ENCODE results near the gene CD6.

The CD6 gene

DNA sequence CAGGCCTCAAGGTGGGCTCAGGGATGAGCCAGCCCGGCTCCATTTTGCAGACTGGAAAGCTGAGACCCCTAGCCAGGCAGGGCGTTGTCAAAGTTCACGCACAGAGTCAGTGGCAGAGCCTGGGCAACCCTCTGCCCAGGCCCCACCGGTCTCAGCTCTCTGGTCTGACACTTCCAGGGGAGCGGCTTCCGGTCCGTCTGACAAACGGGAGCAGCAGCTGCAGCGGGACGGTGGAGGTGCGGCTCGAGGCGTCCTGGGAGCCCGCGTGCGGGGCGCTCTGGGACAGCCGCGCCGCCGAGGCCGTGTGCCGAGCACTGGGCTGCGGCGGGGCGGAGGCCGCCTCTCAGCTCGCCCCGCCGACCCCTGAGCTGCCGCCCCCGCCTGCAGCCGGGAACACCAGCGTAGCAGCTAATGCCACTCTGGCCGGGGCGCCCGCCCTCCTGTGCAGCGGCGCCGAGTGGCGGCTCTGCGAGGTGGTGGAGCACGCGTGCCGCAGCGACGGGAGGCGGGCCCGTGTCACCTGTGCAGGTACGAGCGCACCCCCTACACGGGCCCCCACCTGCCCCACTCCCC is 36.0 kb downstream of the CD6 start:
- Histone ChIP-seq H3K9me3 (ENCODE audit: control insufficient read depth in 2 of 2, low read length in 2 of 2) (no peaks in the 10 kb centered on the region), H3K27ac (ENCODE audit: low read depth in 2 of 2, low read length in 2 of 2) (no peak overlapping the region), H3K9ac (ENCODE audit: low read depth in 1 of 2, low read length in 2 of 2) (peak overlapping the region in 1 of 2 donors; percentile 26), H3K4me1 (ENCODE audit: control insufficient read depth in 2 of 2, insufficient read depth in 2 of 2, low read length in 2 of 2) (peaks cover 3 to 9% of the 10 kb centered on the region in 2 donors), H3K36me3 (ENCODE audit: control insufficient read depth in 2 of 2, insufficient read depth in 2 of 2, low read length in 2 of 2) (no peaks in the 10 kb centered on the region), H3K4me3 (ENCODE audit: low read length in 2 of 2) (peak overlapping the region; percentile 40 to 52), H3K27me3 (ENCODE audit: control insufficient read depth in 2 of 2, insufficient read depth in 2 of 2, low read length in 2 of 2) (peaks cover 4 to 6% of the 10 kb centered on the region in 2 donors)

DNA sequence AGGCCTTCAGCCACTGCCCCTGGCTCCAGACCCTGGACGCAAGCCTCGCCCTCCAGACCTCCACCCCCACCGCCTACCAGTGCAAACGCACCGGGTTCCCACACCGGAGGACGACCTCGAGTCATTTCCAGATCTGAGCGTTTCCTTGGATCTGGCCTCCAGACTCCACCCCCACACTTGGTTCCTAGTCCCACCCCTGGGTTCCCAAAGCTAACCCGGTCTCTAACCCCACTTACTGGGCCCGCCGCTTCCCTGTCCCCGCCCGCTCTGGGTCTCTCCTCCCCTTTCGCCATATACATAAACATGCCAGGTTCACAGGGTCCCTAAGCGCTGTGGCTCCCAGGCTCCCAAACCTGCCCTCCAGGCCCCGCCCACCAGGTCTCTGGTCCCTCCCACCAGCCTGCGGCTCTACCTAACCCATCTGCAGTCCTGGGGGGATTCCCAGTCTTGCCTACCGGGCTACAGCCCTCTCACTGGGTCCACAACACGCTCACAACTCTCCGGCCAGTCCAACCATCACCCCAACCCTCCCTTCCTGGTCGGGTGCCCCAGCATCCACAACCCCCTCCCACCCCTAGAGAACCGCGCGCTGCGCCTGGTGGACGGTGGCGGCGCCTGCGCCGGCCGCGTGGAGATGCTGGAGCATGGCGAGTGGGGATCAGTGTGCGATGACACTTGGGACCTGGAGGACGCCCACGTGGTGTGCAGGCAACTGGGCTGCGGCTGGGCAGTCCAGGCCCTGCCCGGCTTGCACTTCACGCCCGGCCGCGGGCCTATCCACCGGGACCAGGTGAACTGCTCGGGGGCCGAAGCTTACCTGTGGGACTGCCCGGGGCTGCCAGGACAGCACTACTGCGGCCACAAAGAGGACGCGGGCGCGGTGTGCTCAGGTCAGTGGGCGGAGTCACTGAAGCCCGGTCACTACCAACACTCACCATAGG is 36.7 kb downstream of the CD6 start:
- peaks cover 7% of the 10 kb centered on the region in 2 donors for H3K27me3 ChIP-seq (ENCODE audit: control insufficient read depth in 2 of 2, insufficient read depth in 2 of 2, low read length in 2 of 2)
- H3K4me3 ChIP-seq (ENCODE audit: low read length in 2 of 2), result peak overlapping the region; percentile 40 to 52
- no peak overlapping the region for H3K9ac ChIP-seq (ENCODE audit: low read depth in 1 of 2, low read length in 2 of 2)
- no peaks in the 10 kb centered on the region for H3K36me3 ChIP-seq (ENCODE audit: control insufficient read depth in 2 of 2, insufficient read depth in 2 of 2, low read length in 2 of 2)
- H3K9me3 ChIP-seq (ENCODE audit: control insufficient read depth in 2 of 2, low read length in 2 of 2), result no peaks in the 10 kb centered on the region
- no peak overlapping the region for H3K27ac ChIP-seq (ENCODE audit: low read depth in 2 of 2, low read length in 2 of 2)
- peaks cover 3 to 9% of the 10 kb centered on the region in 2 donors for H3K4me1 ChIP-seq (ENCODE audit: control insufficient read depth in 2 of 2, insufficient read depth in 2 of 2, low read length in 2 of 2)

DNA sequence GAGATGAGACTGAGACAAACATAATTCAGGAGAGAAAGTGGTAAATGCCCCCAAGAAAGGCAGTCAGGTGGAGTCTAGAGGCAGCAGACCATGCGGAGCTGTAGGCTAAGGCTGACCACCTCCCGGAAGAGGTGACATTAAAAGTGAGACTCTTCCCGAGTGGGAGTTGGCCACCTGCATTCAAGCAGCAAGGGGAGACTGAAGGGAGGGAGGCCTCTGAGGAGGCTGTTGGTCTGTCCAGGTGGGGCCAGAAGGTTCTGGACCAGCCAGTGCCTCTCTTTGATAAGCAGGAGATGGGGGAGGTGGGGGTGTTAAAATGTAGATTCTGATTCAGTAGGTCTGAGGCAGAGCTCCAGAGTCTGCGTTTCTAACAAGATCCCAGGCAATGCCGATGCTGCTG is 37.5 kb downstream of the CD6 start:
- Histone ChIP-seq H3K36me3 (ENCODE audit: control insufficient read depth in 2 of 2, insufficient read depth in 2 of 2, low read length in 2 of 2) (no peaks in the 10 kb centered on the region), H3K9me3 (ENCODE audit: control insufficient read depth in 2 of 2, low read length in 2 of 2) (no peaks in the 10 kb centered on the region), H3K27me3 (ENCODE audit: control insufficient read depth in 2 of 2, insufficient read depth in 2 of 2, low read length in 2 of 2) (peaks cover 7% of the 10 kb centered on the region in 2 donors), H3K4me1 (ENCODE audit: control insufficient read depth in 2 of 2, insufficient read depth in 2 of 2, low read length in 2 of 2) (peaks cover 3 to 9% of the 10 kb centered on the region in 2 donors), H3K4me3 (ENCODE audit: low read length in 2 of 2) (no peak overlapping the region), H3K9ac (ENCODE audit: low read depth in 1 of 2, low read length in 2 of 2) (no peak overlapping the region), H3K27ac (ENCODE audit: low read depth in 2 of 2, low read length in 2 of 2) (no peak overlapping the region)

DNA sequence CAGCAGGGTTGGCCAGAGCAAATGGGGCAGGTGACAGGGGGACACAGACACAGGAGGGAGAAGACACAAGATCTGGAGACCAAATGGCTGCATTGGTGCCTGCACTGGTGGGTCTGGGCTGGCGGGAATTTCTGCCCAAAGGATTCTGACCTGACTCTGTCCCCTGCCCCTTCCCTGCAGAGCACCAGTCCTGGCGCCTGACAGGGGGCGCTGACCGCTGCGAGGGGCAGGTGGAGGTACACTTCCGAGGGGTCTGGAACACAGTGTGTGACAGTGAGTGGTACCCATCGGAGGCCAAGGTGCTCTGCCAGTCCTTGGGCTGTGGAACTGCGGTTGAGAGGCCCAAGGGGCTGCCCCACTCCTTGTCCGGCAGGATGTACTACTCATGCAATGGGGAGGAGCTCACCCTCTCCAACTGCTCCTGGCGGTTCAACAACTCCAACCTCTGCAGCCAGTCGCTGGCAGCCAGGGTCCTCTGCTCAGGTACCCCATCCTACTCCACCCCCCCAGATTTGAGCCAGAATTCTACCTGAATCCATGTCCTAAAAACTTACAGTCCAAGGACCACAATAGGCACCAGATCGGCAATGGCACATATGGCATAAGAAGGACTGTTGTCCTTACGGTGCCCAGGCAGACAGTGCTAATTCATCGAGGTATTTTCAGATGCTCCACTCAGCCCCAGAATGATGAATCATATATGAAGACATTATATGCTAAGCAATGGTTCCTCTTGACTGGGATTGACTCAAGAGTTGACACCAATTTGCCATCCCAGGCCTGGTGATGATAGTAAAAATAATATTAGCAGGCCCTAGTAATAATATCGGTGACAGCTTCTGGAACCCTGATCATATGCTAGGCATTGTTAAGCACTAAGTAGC is 38.2 kb downstream of the CD6 start:
- Histone ChIP-seq H3K9me3 (ENCODE audit: control insufficient read depth in 2 of 2, low read length in 2 of 2) (no peaks in the 10 kb centered on the region), H3K27ac (ENCODE audit: low read depth in 2 of 2, low read length in 2 of 2) (no peak overlapping the region), H3K9ac (ENCODE audit: low read depth in 1 of 2, low read length in 2 of 2) (no peak overlapping the region), H3K4me3 (ENCODE audit: low read length in 2 of 2) (no peak overlapping the region), H3K4me1 (ENCODE audit: control insufficient read depth in 2 of 2, insufficient read depth in 2 of 2, low read length in 2 of 2) (peaks cover 0 to 5% of the 10 kb centered on the region in 2 donors), H3K27me3 (ENCODE audit: control insufficient read depth in 2 of 2, insufficient read depth in 2 of 2, low read length in 2 of 2) (peaks cover 7% of the 10 kb centered on the region in 2 donors), H3K36me3 (ENCODE audit: control insufficient read depth in 2 of 2, insufficient read depth in 2 of 2, low read length in 2 of 2) (no peaks in the 10 kb centered on the region)

DNA sequence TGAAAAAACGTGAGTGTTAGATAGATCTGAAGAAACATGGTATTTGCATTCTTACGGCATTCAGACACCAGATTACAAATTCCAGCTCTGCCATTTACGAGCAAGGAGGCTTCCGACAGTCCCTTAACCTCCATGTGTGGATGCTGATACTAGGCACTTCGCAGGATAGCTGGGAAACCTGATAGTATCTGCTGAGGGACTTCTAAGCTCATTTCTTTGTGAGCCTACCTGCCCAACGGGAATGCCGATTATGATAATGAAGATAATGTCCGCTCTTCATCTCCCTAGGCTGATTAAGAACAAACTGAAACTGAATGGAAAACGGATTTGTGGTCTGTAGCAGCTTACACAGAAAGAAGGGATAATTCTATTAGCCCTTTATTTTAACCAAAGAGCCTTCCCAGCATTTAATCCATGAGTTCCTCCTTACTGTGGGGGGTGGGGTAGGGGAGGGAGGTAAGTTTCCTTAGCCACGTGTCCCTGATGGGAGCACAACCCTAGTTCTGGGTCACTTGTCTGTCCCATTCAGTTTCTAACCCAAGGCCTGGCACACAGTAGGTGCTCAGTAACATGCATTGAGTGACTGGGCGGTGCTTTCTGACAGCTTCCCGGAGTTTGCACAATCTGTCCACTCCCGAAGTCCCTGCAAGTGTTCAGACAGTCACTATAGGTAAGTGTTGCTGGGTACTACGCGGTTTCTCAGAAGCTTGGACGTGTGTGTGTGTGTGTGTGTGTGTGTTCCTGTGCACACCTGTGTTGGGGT is 39.2 kb downstream of the CD6 start:
- Histone ChIP-seq H3K9ac (ENCODE audit: low read depth in 1 of 2, low read length in 2 of 2) (no peak overlapping the region), H3K27me3 (ENCODE audit: control insufficient read depth in 2 of 2, insufficient read depth in 2 of 2, low read length in 2 of 2) (peaks cover 7% of the 10 kb centered on the region in 2 donors), H3K9me3 (ENCODE audit: control insufficient read depth in 2 of 2, low read length in 2 of 2) (no peaks in the 10 kb centered on the region), H3K36me3 (ENCODE audit: control insufficient read depth in 2 of 2, insufficient read depth in 2 of 2, low read length in 2 of 2) (no peaks in the 10 kb centered on the region), H3K27ac (ENCODE audit: low read depth in 2 of 2, low read length in 2 of 2) (no peak overlapping the region), H3K4me1 (ENCODE audit: control insufficient read depth in 2 of 2, insufficient read depth in 2 of 2, low read length in 2 of 2) (peaks cover 0 to 4% of the 10 kb centered on the region in 2 donors), H3K4me3 (ENCODE audit: low read length in 2 of 2) (no peak overlapping the region)

DNA sequence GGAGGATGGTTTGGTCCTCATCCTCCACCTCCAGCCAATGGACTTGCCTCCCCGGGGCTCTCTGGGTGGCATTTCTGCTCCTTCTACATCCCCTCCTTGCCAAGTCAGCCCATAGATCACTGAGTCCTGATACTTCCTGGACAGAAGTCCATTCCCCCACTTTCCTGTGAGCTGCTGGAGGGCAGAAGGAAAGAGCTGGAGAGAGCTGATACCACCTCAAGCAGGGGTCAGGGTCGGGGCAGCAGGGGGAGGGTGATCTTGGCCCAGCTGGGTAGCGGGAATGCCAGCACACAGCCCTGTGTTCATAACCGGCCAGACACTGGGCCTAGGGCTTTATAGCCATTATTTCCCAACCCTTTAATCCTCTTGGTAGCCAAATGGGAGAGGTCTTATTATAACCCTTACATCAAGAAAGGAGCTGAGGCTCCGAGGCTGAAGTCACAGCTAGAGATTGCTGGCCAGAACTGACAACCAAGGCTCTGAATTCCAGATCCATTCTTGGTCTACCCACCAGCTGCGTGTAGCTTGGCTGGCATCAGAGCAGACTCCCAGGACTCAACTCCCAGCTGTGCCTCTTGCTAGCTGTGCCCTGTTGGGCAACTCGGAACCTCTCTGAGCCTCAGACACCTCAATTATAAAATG is 39.9 kb downstream of the CD6 start:
- Histone ChIP-seq H3K27me3 (ENCODE audit: control insufficient read depth in 2 of 2, insufficient read depth in 2 of 2, low read length in 2 of 2) (peaks cover 7% of the 10 kb centered on the region in 2 donors), H3K36me3 (ENCODE audit: control insufficient read depth in 2 of 2, insufficient read depth in 2 of 2, low read length in 2 of 2) (no peaks in the 10 kb centered on the region), H3K4me1 (ENCODE audit: control insufficient read depth in 2 of 2, insufficient read depth in 2 of 2, low read length in 2 of 2) (peaks cover 0 to 4% of the 10 kb centered on the region in 2 donors), H3K27ac (ENCODE audit: low read depth in 2 of 2, low read length in 2 of 2) (no peak overlapping the region), H3K4me3 (ENCODE audit: low read length in 2 of 2) (no peak overlapping the region), H3K9me3 (ENCODE audit: control insufficient read depth in 2 of 2, low read length in 2 of 2) (no peaks in the 10 kb centered on the region), H3K9ac (ENCODE audit: low read depth in 1 of 2, low read length in 2 of 2) (no peak overlapping the region)

DNA sequence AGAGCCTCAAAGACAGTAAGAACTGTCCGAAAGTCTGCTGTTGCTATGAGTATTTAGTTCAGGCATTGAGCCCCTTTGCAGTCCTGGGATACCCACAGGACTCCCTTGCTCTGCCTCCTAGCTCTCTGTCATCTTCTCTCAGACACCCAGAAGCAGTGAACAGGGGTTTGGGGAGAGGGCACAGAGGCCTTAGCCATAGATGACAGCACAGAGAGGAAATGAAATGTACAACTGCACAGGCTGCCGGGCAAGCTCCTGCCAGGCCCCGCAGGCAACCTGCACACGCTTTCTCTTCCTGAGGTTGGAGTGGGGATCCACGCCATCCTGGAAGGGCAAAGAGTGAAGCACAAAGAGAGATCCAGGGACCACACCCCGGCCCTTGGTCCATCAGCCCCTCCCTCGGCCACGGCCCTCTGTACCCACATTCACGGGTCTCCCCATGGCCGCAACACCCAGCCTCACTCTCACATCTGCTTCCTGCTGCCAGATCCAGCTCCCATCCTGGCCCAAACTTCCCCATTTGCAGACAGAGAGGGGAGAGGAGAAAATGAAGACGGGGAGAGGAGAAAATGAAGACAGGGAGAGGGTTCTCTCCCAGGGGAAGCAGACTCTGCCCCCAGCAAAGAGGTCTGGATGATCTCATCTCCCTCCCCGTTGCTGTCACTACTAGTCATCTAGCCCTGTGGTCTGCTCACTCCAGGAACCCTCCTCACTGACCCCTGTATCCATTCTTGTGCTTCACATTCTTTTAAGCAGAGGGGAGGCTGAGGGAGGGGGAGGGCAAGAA is 40.7 kb downstream of the CD6 start:
- no peaks in the 10 kb centered on the region for H3K9me3 ChIP-seq (ENCODE audit: control insufficient read depth in 2 of 2, low read length in 2 of 2)
- no peak overlapping the region for H3K4me3 ChIP-seq (ENCODE audit: low read length in 2 of 2)
- no peak overlapping the region for H3K27ac ChIP-seq (ENCODE audit: low read depth in 2 of 2, low read length in 2 of 2)
- peaks cover 3 to 6% of the 10 kb centered on the region in 2 donors for H3K27me3 ChIP-seq (ENCODE audit: control insufficient read depth in 2 of 2, insufficient read depth in 2 of 2, low read length in 2 of 2)
- no peaks in the 10 kb centered on the region for H3K36me3 ChIP-seq (ENCODE audit: control insufficient read depth in 2 of 2, insufficient read depth in 2 of 2, low read length in 2 of 2)
- no peak overlapping the region for H3K9ac ChIP-seq (ENCODE audit: low read depth in 1 of 2, low read length in 2 of 2)
- peaks cover 0 to 4% of the 10 kb centered on the region in 2 donors for H3K4me1 ChIP-seq (ENCODE audit: control insufficient read depth in 2 of 2, insufficient read depth in 2 of 2, low read length in 2 of 2)

DNA sequence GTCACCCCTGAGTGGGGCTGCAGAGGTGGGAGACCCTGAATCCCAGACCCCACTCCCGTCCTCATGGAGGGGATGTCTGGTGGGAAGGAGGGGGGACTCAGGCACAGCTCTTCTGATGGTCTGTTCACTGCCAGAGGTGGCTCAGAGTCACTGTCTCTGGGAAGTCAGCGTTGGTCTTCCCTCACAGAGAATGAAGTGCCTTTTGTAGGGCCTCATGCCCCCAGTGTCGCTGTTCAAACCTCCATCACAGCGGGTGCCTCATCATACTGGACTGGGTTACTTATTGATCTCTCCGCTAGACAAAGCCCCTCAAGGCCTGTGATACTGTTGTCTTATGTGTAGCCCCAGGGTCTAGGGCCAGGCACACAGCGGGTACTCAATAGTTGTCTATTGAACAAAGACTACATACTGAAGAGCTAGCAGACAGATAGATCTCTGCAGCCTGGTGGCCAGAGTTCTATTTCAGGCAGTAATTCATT is 41.3 kb downstream of the CD6 start:
- Histone ChIP-seq H3K27ac (ENCODE audit: low read depth in 2 of 2, low read length in 2 of 2) (no peak overlapping the region), H3K27me3 (ENCODE audit: control insufficient read depth in 2 of 2, insufficient read depth in 2 of 2, low read length in 2 of 2) (peaks cover 3% of the 10 kb centered on the region in 2 donors), H3K36me3 (ENCODE audit: control insufficient read depth in 2 of 2, insufficient read depth in 2 of 2, low read length in 2 of 2) (no peaks in the 10 kb centered on the region), H3K9me3 (ENCODE audit: control insufficient read depth in 2 of 2, low read length in 2 of 2) (no peaks in the 10 kb centered on the region), H3K4me1 (ENCODE audit: control insufficient read depth in 2 of 2, insufficient read depth in 2 of 2, low read length in 2 of 2) (peaks cover 0 to 3% of the 10 kb centered on the region in 2 donors), H3K9ac (ENCODE audit: low read depth in 1 of 2, low read length in 2 of 2) (no peak overlapping the region), H3K4me3 (ENCODE audit: low read length in 2 of 2) (no peak overlapping the region)

Data from mucosa of rectum (tissue), 2 donors.